HS-5 (cell line): ENCODE measurements around the gene BRCA1.
"Not testable (repeated sequence)": the region's sequence is repeated elsewhere in the genome, so short reads cannot be mapped to it uniquely, and the experiment has no call there.

ENCODE experiments used
- DNase-seq: peaks from one replicate; pipeline ENCODE4 v3.0.0-alpha.2; 2012; ENCODE audit warnings: low read depth

BRCA1 gene

GRCh38 chr17:43069368-43069898 lies 55.7 kb downstream of the BRCA1 start:
- DNase-seq: no peak

GRCh38 chr17:43068570-43069367 lies 56.4 kb downstream of the BRCA1 start:
- DNase-seq: no peak

GRCh38 chr17:43062984-43063638 lies 62.1 kb downstream of the BRCA1 start:
- DNase-seq: no peak

GRCh38 chr17:43056051-43056450 lies 69.1 kb downstream of the BRCA1 start:
- DNase-seq: no peak

- DNase-seq: not testable (repeated sequence)
Measured at GRCh38 chr17:43053008-43053407, 72.2 kb downstream of the BRCA1 start.

- no peak for DNase-seq
Measured at GRCh38 chr17:43051969-43052368, 73.2 kb downstream of the BRCA1 start.

GRCh38 chr17:43044024-43044423 lies 81.1 kb downstream of the BRCA1 start:
- no peak for DNase-seq

GRCh38 chr17:43043307-43043706 lies 81.9 kb downstream of the BRCA1 start:
- DNase-seq: no peak

GRCh38 chr17:43042025-43042628 lies 83.0 kb downstream of the BRCA1 start:
- no peak for DNase-seq

- no peak for DNase-seq
Measured at GRCh38 chr17:43040655-43041054, 84.5 kb downstream of the BRCA1 start.

- no peak for DNase-seq
Measured at GRCh38 chr17:43039646-43040045, 85.5 kb downstream of the BRCA1 start.

GRCh38 chr17:43034894-43035293 lies 90.3 kb downstream of the BRCA1 start:
- DNase-seq: no peak

GRCh38 chr17:43033948-43034881 lies 90.9 kb downstream of the BRCA1 start:
- DNase-seq: no peak

- no peak for DNase-seq
Measured at GRCh38 chr17:43031666-43032065, 93.5 kb downstream of the BRCA1 start.

GRCh38 chr17:43030137-43030767 lies 94.9 kb downstream of the BRCA1 start:
- DNase-seq: no peak

- no peak for DNase-seq
Measured at GRCh38 chr17:43028221-43028861, 96.8 kb downstream of the BRCA1 start.

GRCh38 chr17:43027091-43028032 lies 97.8 kb downstream of the BRCA1 start:
- no peak for DNase-seq

- no peak for DNase-seq
Measured at GRCh38 chr17:43026595-43026994, 98.6 kb downstream of the BRCA1 start.

- DNase-seq: no peak
Measured at GRCh38 chr17:43025766-43026537, 99.2 kb downstream of the BRCA1 start.
